ENCODE data around the gene LDHD. TPM values are rescaled to one million over a fixed set of nuclear protein-coding genes. Genes with fewer than 3 reads are reported as not detected.

LDHD gene
- total and polyA plus RNA-seq, 9 of the 15 experiments (the other 6 are each of a cell fraction or from before 2014, with no cell fraction given), result 0.19 to 0.86 (median 0.54) TPM; not detected in 3

DNA sequence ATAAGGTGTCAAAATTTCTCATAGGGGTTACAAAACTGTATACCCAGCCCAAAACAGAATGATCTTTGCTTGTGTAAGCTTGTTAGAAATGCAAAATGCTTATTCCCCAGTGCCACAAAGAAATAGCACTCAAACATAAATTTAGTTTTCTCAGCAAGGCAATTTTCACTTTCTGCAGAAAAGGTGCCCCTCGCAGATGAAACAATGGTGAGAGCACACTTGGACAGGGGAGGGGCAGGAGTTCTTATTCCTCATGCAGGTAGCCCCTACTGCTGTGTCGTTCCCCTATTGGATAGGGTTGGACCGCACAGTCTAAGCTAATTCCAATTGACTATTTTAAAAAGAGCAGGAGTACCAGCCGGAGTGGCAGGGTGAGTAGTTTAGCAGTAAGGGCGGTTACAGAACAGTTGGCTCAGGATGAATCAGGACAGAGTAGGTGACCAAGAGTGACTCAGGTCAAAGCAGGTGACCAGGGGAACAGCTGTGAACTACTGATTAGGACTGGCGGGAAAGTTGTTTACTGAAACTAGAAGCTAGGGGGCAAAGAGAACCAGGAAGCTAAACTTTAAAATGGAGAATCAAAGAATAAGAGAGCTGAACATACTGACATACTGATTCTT, 5.5 kb upstream of the LDHD start (continued):
- TF ChIP-seq ZNF592 (IDR thresholded peaks at IDR 0.05), result no peak
- peak; percentile 76 for TF ChIP-seq TAL1 (IDR thresholded peaks at IDR 0.05)
- no peak for TF ChIP-seq HMG20A (CRISPR knock-in tag; conservative IDR thresholded peaks at IDR 0.05)
- TF ChIP-seq, protein P1, sequence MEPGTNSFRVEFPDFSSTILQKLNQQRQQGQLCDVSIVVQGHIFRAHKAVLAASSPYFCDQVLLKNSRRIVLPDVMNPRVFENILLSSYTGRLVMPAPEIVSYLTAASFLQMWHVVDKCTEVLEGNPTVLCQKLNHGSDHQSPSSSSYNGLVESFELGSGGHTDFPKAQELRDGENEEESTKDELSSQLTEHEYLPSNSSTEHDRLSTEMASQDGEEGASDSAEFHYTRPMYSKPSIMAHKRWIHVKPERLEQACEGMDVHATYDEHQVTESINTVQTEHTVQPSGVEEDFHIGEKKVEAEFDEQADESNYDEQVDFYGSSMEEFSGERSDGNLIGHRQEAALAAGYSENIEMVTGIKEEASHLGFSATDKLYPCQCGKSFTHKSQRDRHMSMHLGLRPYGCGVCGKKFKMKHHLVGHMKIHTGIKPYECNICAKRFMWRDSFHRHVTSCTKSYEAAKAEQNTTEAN (CRISPR knock-in tag; IDR thresholded peaks at IDR 0.05), result no peak
- TF ChIP-seq FOSL1 (tag; conservative IDR thresholded peaks at IDR 0.05), result peak; percentile 85
- TF ChIP-seq, protein P2, sequence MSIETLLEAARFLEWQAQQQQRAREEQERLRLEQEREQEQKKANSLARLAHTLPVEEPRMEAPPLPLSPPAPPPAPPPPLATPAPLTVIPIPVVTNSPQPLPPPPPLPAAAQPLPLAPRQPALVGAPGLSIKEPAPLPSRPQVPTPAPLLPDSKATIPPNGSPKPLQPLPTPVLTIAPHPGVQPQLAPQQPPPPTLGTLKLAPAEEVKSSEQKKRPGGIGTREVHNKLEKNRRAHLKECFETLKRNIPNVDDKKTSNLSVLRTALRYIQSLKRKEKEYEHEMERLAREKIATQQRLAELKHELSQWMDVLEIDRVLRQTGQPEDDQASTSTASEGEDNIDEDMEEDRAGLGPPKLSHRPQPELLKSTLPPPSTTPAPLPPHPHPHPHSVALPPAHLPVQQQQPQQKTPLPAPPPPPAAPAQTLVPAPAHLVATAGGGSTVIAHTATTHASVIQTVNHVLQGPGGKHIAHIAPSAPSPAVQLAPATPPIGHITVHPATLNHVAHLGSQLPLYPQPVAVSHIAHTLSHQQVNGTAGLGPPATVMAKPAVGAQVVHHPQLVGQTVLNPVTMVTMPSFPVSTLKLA (conservative IDR thresholded peaks at IDR 0.05), result no peak
- no peak for TF ChIP-seq HNRNPK (IDR thresholded peaks at IDR 0.05; ENCODE audit: low read depth, low read length, poor library complexity, severe bottlenecking)
- TF ChIP-seq CBX3 (IDR thresholded peaks at IDR 0.05; ENCODE audit: borderline replicate concordance in 1 of 2, low read length in 2 of 2), result peak in 1 of 2 experiments; percentile 100; a peak in 2 of 3 replicates
- TF ChIP-seq RUNX1 (IDR thresholded peaks at IDR 0.05; ENCODE audit: low read depth), result no peak
- TF ChIP-seq, protein P3, sequence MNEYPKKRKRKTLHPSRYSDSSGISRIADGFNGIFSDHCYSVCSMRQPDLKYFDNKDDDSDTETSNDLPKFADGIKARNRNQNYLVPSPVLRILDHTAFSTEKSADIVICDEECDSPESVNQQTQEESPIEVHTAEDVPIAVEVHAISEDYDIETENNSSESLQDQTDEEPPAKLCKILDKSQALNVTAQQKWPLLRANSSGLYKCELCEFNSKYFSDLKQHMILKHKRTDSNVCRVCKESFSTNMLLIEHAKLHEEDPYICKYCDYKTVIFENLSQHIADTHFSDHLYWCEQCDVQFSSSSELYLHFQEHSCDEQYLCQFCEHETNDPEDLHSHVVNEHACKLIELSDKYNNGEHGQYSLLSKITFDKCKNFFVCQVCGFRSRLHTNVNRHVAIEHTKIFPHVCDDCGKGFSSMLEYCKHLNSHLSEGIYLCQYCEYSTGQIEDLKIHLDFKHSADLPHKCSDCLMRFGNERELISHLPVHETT (CRISPR knock-in tag; conservative IDR thresholded peaks at IDR 0.05 in 1 of 2, IDR thresholded peaks at IDR 0.05 in 1 of 2), result no peak
- TF ChIP-seq MAFK (IDR thresholded peaks at IDR 0.05; ENCODE audit: low read length), result no peak
- TF ChIP-seq NCOA4 (IDR thresholded peaks at IDR 0.05; ENCODE audit: partially characterized antibody), result no peak
- no peak for TF ChIP-seq ZNF224 (CRISPR knock-in tag; IDR thresholded peaks at IDR 0.05)
- TF ChIP-seq NFE2 (IDR thresholded peaks at IDR 0.05; ENCODE audit: low read depth), result peak; percentile 49
- no peak for TF ChIP-seq BRF1 (IDR thresholded peaks at IDR 0.05; ENCODE audit: borderline replicate concordance, extremely low read depth, insufficient read length)
- no peak for TF ChIP-seq RBM25 (IDR thresholded peaks at IDR 0.05; ENCODE audit: low read depth, low read length, severe bottlenecking)
